GM20000 (cell line): ENCODE results near the gene PTPRN2.

Experiments
- DNase-seq: peaks from one replicate; pipeline ENCODE4 v3.0.0; 2012; ENCODE audit warnings: low spot score
- CTCF ChIP-seq: IDR thresholded peaks from 2 replicates; pipeline ENCODE4 v1.5.1; 2012; ENCODE audit warnings: mild to moderate bottlenecking, control low read depth; ENCODE audit errors: extremely low read depth, missing control alignments

The PTPRN2 gene

GRCh38 chr7:158590181-158590530 is 2.5 kb upstream of the PTPRN2 start:
- no peak for DNase-seq

DNA sequence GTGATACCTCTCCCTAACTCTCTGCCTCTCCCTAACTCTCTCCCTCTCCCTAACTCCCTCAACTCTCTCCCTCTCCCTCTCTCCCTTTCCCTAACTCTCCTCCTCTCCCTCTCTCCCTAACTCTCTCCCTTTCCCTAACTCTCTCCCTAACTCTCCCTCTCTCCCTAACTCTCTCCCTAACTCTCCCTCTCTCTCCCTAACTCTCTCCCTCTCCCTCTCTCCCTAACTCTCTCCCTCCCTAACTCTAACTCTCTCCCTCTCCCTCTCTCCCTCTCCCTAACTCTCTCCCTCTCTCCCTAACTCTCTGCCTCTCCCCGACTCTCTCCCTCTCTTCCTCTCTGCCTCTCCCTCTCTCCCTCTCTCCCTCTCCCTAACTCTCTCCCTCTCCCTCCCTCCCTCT is 2.0 kb upstream of the PTPRN2 start:
- no peak for TF ChIP-seq CTCF
- DNase-seq = no peak

More at GRCh38 chr7:158590181-158590530, 2.5 kb upstream of the PTPRN2 start:
- no peak for TF ChIP-seq CTCF

DNA sequence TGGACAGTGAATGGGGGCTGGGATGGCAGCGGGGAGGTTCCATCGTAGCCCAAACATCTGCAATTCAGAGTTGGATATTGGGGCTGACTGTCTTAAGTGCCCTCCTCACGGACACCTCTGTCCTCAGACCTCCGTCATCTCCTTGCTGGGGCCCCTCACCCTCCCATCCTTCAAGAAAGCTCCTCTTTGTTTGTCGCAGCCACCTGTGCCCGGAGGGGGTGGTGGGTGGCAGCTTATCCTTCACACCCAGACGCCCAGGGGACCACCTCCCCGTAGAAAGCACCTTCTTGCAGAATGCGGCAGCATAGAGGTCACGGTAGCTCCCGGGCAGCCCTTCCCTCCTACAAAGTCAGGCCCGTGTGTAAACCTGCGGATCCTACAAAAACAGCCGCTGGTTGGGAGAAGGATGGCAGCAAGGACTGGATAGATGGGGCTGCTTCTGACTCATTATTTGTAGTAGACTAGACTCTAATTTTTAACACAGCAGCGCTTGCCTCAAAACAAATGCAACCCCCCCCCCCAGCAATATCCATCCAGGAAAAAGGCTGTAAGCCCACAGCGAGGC is 1.3 kb upstream of the PTPRN2 start:
- no peak for DNase-seq
- no peak for TF ChIP-seq CTCF

DNA sequence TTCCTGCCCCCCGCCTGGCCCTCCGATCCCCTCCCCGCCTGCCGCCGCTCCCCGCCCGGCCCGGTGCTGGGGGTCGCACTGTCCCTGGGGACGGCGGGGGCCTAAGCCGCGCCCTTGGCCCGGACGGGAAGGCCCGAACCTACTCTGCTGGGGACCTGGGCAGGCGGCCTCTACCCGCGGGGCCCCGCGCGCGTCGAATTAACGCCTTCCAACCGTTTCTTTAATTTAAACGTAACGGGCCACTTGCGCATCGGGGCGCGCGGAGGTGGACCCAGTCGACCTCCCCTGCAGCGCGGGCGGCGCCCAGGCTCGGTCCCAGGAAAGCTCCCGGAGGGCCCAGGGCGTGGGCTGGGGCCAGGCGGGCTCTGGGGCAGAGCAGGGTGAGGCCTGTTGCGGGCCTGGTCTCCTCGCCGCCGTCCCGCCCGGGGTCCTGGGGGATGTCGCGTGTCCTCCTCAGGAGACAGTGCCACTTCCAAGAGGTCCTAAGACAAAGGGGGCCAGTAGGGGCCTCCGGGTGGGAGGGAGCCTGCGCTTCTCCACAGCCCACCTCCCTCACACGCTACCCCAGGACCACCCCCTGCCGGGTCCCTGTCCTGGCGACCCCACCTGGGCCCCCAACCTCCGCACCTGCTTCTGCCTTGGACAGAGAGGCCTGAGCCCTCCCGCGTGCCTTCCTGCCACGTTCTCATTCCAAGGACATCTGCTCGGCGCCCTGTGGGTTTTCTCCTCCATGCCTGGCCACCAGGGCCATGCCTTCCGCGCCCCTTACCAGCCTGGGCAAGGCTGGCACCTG is 658 bp upstream of the PTPRN2 start:
- no peak for TF ChIP-seq CTCF

GRCh38 chr7:158586499-158587161 is 993 bp downstream of the PTPRN2 start:
- DNase-seq = no peak
- no peak for TF ChIP-seq CTCF

More for the DNA sequence above, 658 bp upstream of the PTPRN2 start:
- DNase-seq = peak; percentile 48

DNA sequence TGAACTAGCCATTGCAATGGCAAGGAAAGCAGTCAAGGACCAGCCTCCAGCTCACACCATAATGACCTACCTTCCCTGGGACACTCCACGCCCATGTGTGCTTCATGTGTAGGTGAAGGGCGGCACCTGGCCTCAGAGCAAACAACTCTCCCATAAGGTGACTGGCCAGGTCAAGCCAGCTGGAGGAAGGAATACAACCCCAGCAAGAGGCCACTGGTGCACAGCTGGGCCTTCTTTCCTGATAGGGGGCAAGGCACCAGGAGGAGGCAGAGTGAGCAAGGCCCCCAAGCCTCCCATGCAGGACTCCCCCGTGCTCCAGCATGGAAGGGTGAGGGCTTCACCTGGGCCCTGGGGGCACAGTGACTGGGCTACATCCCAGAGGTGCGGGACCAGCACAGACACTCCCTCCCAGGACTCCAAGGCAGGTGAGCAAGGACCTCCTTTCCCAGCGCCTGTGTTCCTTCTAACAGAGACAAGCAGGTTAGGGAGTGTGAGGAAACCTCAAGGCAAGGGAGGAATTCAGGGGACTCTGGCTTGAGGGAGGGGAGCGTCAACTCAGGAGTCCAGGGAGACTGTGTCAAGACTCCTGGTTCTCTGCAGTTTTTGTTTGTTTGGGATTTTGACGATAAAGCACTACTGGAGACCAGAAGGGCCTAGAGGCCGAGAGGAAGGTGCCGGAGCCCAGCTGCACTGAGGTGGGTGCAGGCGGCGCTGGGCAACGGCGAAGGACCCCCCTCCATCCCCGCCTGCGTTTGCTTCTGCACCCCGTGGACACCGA is 1.7 kb downstream of the PTPRN2 start:
- no peak for TF ChIP-seq CTCF
- no peak for DNase-seq
